Measurements from ENCODE around the gene ITPR1.

The ITPR1 gene

GRCh38 chr3:4729061-4729973, 236.2 kb downstream of the ITPR1 start:
- no peak overlapping the region for H3K4me3 ChIP-seq (ENCODE audit: low read depth, low read length)
- TF ChIP-seq, protein P1, sequence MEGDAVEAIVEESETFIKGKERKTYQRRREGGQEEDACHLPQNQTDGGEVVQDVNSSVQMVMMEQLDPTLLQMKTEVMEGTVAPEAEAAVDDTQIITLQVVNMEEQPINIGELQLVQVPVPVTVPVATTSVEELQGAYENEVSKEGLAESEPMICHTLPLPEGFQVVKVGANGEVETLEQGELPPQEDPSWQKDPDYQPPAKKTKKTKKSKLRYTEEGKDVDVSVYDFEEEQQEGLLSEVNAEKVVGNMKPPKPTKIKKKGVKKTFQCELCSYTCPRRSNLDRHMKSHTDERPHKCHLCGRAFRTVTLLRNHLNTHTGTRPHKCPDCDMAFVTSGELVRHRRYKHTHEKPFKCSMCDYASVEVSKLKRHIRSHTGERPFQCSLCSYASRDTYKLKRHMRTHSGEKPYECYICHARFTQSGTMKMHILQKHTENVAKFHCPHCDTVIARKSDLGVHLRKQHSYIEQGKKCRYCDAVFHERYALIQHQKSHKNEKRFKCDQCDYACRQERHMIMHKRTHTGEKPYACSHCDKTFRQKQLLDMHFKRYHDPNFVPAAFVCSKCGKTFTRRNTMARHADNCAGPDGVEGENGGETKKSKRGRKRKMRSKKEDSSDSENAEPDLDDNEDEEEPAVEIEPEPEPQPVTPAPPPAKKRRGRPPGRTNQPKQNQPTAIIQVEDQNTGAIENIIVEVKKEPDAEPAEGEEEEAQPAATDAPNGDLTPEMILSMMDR (IDR thresholded peaks at IDR 0.05; ENCODE audit: low read depth, low read length, missing control alignments): no peak
- H3K27me3 ChIP-seq (replicated peaks): no peaks in the 10 kb centered on the region
- DNase-seq: no peak
- no peak overlapping the region for H3K27ac ChIP-seq
- H3K36me3 ChIP-seq (replicated peaks): no peaks in the 10 kb centered on the region
- in situ Hi-C loops (cut with HindIII; ENCODE audit: low pct_ligation_motif_present, low sequenced_read_pairs): no loop called here

- DNase-seq: no peak
- Histone ChIP-seq H3K36me3 (replicated peaks) (no peaks in the 10 kb centered on the region), H3K27ac (no peak overlapping the region), H3K4me3 (ENCODE audit: low read depth, low read length) (no peak overlapping the region), H3K27me3 (replicated peaks) (no peaks in the 10 kb centered on the region)
- TF ChIP-seq, protein P1 (IDR thresholded peaks at IDR 0.05; ENCODE audit: low read depth, low read length, missing control alignments): no peak
- in situ Hi-C loops (cut with HindIII; ENCODE audit: low pct_ligation_motif_present, low sequenced_read_pairs): no loop called here
Measured at GRCh38 chr3:4730719-4731118, 237.6 kb downstream of the ITPR1 start.

- no peaks in the 10 kb centered on the region for H3K27me3 ChIP-seq (replicated peaks)
Measured at GRCh38 chr3:4731543-4732111, 238.5 kb downstream of the ITPR1 start.

DNA sequence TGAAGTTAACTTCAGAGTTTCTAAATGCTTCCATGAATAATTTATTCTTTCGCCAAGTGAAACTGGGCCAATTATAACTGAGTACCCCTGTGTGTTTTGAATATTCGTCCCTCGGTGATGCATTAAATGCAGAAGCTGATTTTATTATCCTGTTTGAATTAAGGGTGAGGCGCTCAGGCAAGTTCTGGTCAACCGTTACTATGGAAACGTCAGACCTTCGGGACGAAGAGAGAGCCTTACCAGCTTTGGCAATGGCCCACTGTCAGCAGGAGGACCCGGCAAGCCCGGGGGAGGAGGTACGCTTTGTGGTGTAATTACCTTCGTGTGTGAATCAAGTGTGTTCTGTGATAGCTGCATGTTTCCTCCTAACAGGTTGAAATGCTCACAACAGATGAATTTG, 239.8 kb downstream of the ITPR1 start:
- TF ChIP-seq, protein P1 (IDR thresholded peaks at IDR 0.05; ENCODE audit: low read depth, low read length, missing control alignments): no peak
- Histone ChIP-seq H3K36me3 (replicated peaks) (no peaks in the 10 kb centered on the region), H3K4me3 (ENCODE audit: low read depth, low read length) (no peak overlapping the region), H3K27ac (no peak overlapping the region), H3K27me3 (replicated peaks) (no peaks in the 10 kb centered on the region)
- in situ Hi-C loops (cut with HindIII; ENCODE audit: low pct_ligation_motif_present, low sequenced_read_pairs): no loop called here
- no peak for DNase-seq

More at GRCh38 chr3:4731543-4732111, 238.5 kb downstream of the ITPR1 start:
- DNase-seq: no peak
- Histone ChIP-seq H3K36me3 (replicated peaks) (no peaks in the 10 kb centered on the region), H3K27ac (no peak overlapping the region), H3K4me3 (ENCODE audit: low read depth, low read length) (no peak overlapping the region)
- TF ChIP-seq, protein P1 (IDR thresholded peaks at IDR 0.05; ENCODE audit: low read depth, low read length, missing control alignments): no peak
- in situ Hi-C loops (cut with HindIII; ENCODE audit: low pct_ligation_motif_present, low sequenced_read_pairs): no loop called here

DNA sequence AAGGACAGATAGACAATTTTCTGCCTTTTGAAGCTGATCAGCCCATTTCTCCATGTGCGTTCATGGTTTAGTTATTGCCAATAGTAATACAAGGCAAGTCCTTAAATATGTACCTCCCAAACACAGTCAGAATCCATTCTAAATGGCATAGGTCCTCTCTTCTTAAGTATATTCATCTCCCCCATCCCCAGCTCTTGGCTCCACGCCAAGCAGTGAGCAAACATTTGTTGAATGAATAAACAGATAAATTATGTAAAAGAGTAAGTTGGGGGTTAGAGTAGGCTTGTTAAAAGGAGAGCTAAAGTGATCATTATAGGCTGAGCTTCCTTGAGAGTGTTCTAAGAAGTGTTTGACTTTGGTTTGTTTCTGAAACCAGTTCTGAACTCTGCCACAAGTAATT, 241.3 kb downstream of the ITPR1 start:
- DNase-seq: no peak
- H3K36me3 ChIP-seq (replicated peaks): no peaks in the 10 kb centered on the region
- no peak overlapping the region for H3K27ac ChIP-seq
- in situ Hi-C loops (cut with HindIII; ENCODE audit: low pct_ligation_motif_present, low sequenced_read_pairs): no loop called here
- H3K27me3 ChIP-seq (replicated peaks): no peaks in the 10 kb centered on the region
- TF ChIP-seq, protein P1 (IDR thresholded peaks at IDR 0.05; ENCODE audit: low read depth, low read length, missing control alignments): no peak
- H3K4me3 ChIP-seq (ENCODE audit: low read depth, low read length): no peak overlapping the region
